ENCODE results near the gene MBOAT2. TPM values are rescaled to one million over a fixed set of nuclear protein-coding genes. Genes with fewer than 3 reads are reported as not detected.

Gene MBOAT2
- total RNA-seq, 4 donors from 2014 or later, result 12.5 to 33.0 (median 20.7) TPM

DNA sequence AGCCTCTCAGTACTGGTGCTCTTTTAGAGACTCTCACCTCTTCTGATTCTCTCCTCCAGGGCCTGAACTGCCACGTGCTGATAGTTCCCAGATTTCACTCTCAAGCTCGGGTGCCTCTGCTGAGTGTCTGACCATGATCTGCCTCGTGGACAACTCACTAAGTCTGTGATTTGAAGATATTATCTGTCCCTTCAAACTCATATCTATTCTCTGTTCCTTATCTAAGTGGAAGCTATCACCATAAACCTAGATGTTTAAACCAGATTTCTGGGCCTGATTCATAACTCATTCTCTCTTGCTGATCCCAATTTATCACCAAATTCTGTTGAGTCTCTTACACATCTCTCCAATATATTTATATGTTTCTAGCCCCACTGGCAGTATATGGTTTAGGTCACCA lies 136.1 kb downstream of the MBOAT2 start:
- no peaks in the 10 kb centered on the region for H3K4me1 ChIP-seq
- H3K36me3 ChIP-seq, result no peaks in the 10 kb centered on the region
- no peak for TF ChIP-seq POLR2A (IDR thresholded peaks at IDR 0.05)
- TF ChIP-seq, protein P1, sequence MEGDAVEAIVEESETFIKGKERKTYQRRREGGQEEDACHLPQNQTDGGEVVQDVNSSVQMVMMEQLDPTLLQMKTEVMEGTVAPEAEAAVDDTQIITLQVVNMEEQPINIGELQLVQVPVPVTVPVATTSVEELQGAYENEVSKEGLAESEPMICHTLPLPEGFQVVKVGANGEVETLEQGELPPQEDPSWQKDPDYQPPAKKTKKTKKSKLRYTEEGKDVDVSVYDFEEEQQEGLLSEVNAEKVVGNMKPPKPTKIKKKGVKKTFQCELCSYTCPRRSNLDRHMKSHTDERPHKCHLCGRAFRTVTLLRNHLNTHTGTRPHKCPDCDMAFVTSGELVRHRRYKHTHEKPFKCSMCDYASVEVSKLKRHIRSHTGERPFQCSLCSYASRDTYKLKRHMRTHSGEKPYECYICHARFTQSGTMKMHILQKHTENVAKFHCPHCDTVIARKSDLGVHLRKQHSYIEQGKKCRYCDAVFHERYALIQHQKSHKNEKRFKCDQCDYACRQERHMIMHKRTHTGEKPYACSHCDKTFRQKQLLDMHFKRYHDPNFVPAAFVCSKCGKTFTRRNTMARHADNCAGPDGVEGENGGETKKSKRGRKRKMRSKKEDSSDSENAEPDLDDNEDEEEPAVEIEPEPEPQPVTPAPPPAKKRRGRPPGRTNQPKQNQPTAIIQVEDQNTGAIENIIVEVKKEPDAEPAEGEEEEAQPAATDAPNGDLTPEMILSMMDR (IDR thresholded peaks at IDR 0.05), result no peak

DNA sequence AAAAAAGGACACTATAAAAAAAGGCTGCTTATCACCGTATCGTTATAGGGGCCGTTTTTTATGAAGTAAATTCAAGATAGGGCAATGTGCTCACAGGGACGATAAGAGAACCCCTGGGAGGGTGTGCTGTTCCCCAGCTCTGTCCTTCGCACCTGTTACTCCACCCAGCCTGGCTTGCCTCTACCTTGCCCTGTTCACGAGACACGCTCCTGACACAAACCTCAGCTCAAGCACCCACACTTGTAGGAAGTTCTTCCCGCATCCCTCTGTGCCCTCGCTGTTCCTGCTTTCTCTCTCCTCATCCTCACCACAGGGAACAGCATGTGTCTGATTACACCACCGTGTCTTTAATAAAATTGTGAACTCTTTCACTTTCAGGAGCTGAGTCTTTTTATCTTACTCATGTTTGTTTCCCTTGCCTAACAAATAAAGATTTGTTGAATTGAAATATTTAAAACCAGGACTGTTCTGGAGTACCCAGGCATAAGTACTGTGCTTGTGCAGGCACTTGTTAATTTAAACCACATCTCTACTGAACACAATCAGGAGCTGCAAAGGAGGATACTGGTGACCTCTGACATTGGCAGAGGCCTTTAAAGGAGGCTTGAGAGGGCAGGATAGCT lies 140.0 kb downstream of the MBOAT2 start:
- H3K4me3 ChIP-seq, result no peak overlapping the region
- H3K9me3 ChIP-seq, result no peaks in the 10 kb centered on the region
- DNase-seq, result no peak
- H3K27me3 ChIP-seq, result no peaks in the 10 kb centered on the region
- no peak overlapping the region for H3K27ac ChIP-seq
- no peaks in the 10 kb centered on the region for H3K4me1 ChIP-seq
- H3K36me3 ChIP-seq, result no peaks in the 10 kb centered on the region
- no peak for TF ChIP-seq POLR2A (IDR thresholded peaks at IDR 0.05)
- TF ChIP-seq, protein P1 (IDR thresholded peaks at IDR 0.05), result no peak

More for the DNA sequence above, 136.1 kb downstream of the MBOAT2 start:
- no peaks in the 10 kb centered on the region for H3K27me3 ChIP-seq
- no peak overlapping the region for H3K4me3 ChIP-seq
- no peak for DNase-seq
- H3K9me3 ChIP-seq, result no peaks in the 10 kb centered on the region
- H3K27ac ChIP-seq, result no peak overlapping the region

DNA sequence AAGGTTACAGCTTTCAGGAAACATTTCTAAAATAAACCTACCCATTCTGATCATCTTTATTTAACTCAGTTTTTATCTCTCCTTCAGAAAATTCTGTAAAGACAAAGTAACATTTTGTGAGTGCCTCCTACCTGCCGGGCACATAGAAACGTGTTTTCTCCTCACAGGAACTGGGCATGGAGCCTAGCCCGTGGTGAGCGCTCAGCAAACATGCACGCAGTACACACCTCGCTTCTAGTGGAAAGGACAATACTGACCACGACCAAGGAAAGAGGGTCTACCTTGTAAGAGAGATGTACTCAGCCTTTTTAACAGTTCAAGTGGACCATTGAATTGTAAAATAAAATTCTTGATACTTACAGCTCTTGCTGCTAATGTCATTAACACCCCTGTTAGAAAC lies 141.3 kb downstream of the MBOAT2 start:
- H3K27me3 ChIP-seq, result no peaks in the 10 kb centered on the region
- no peaks in the 10 kb centered on the region for H3K4me1 ChIP-seq
- no peak for TF ChIP-seq POLR2A (IDR thresholded peaks at IDR 0.05)
- TF ChIP-seq, protein P1 (IDR thresholded peaks at IDR 0.05), result no peak
- no peaks in the 10 kb centered on the region for H3K36me3 ChIP-seq
- DNase-seq, result no peak
- H3K27ac ChIP-seq, result no peak overlapping the region
- H3K4me3 ChIP-seq, result no peak overlapping the region
- no peaks in the 10 kb centered on the region for H3K9me3 ChIP-seq

DNA sequence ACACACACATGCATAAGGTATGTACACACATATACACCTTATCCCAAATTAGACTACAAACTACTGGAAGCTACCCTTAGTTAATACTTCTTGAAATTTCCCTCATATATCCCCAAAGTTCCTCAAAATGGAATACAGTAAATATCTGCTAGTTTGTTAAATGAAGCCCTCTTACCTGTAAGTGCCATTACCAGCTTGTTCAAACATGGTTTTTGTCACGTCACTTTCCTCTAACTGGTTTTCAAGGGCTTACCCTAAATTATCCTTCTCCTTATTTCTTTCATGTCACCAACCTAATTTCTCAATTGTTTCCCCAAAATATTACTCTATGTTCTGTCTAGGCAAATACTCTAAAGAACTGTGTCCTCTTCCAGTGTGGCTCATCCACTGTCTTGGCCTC lies 141.7 kb downstream of the MBOAT2 start:
- Histone ChIP-seq H3K36me3 (no peaks in the 10 kb centered on the region), H3K9me3 (no peaks in the 10 kb centered on the region), H3K4me3 (no peak overlapping the region), H3K27ac (no peak overlapping the region), H3K4me1 (no peaks in the 10 kb centered on the region), H3K27me3 (no peaks in the 10 kb centered on the region)
- no peak for DNase-seq
- TF ChIP-seq POLR2A (IDR thresholded peaks at IDR 0.05), result no peak
- TF ChIP-seq, protein P1 (IDR thresholded peaks at IDR 0.05), result no peak

DNA sequence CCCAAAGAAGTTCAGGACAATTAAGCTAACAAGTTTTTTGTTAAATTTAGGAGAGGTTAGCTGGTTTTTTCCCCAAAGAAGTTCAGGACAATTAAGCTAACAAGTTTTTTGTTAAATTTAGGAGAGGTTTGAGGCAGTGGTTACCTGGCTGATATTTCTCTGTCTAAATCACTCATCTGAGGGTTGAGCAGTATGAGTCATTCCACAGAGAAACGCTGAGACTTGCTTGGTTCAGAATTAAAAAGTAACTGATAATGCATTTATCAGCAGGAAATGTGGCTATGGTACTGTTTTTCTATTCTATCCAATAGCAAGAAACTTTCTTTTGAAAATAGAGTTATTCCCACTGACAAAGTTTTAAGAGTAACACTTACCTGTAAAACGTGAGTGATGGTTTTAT lies 143.2 kb downstream of the MBOAT2 start:
- Histone ChIP-seq H3K27me3 (no peaks in the 10 kb centered on the region), H3K4me1 (no peaks in the 10 kb centered on the region), H3K36me3 (no peaks in the 10 kb centered on the region), H3K4me3 (no peak overlapping the region), H3K27ac (no peak overlapping the region), H3K9me3 (no peaks in the 10 kb centered on the region)
- DNase-seq, result no peak
- TF ChIP-seq, protein P1 (IDR thresholded peaks at IDR 0.05), result no peak
- no peak for TF ChIP-seq POLR2A (IDR thresholded peaks at IDR 0.05)

DNA sequence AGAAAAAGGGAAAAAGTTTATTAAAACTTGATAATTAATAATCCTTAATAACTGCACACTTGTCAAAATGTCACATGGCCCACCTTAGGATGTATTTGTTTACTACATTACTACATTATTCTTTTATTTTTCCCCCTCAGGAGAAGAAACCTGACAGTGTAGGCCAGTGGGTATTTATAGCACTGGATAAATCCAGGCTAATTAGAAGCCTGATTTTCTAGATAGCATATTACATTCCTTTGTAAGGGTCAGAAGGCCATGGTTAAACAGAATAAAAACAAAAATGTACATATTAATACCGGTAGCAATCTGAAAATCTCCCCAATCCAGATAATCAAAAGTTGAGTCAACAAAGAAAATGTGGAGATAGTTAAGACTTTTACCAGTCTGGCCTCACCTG lies 144.6 kb downstream of the MBOAT2 start:
- Histone ChIP-seq H3K9me3 (no peaks in the 10 kb centered on the region), H3K27me3 (no peaks in the 10 kb centered on the region), H3K4me1 (no peaks in the 10 kb centered on the region), H3K4me3 (no peak overlapping the region), H3K27ac (no peak overlapping the region), H3K36me3 (no peaks in the 10 kb centered on the region)
- DNase-seq, result no peak
- no peak for TF ChIP-seq POLR2A (IDR thresholded peaks at IDR 0.05)
- TF ChIP-seq, protein P1 (IDR thresholded peaks at IDR 0.05), result no peak
